Measurements from ENCODE around the gene SRRM4.

- TF ChIP-seq CTCF (conservative IDR thresholded peaks at IDR 0.05; ENCODE audit: low read depth in 2 of 2) (no peak), CREB1 (CRISPR knock-in tag; IDR thresholded peaks at IDR 0.05; ENCODE audit: low read depth) (no peak), REST (IDR thresholded peaks at IDR 0.05; ENCODE audit: unreplicated experiment) (no peak)
Observed at GRCh38 chr12:119082496-119082895, 101.2 kb downstream of the SRRM4 start.
